HepG2 (cell line): Measurements from ENCODE around the gene SNRNP200. TPM values are rescaled to one million over a fixed set of nuclear protein-coding genes. Genes with fewer than 3 reads are reported as not detected.

ENCODE experiments used
- EZH2 ChIP-seq: conservative IDR thresholded peaks from 2 replicates; pipeline ENCODE4 v1.6.1; 2012; ENCODE audit warnings: mild to moderate bottlenecking, low read depth, low read length, moderate library complexity
- IKZF4 ChIP-seq: sonication (generic); formaldehyde crosslinking; IDR thresholded peaks from 2 replicates; pipeline ENCODE4 v1.5.1; 2020; ENCODE audit warnings: borderline replicate concordance, mild to moderate bottlenecking, low read depth, missing genetic modification reagents; ENCODE audit errors: not compliant biosample characterization
- PAF1 ChIP-seq: IDR thresholded peaks from 2 replicates; pipeline ENCODE4 v1.6.1; 2016; ENCODE audit warnings: missing genetic modification reagents, missing compliant biosample characterization
- POLR2AphosphoS2 ChIP-seq: IDR thresholded peaks from 2 replicates; pipeline ENCODE4 v1.6.1; 2011; ENCODE audit warnings: low read depth, low read length, improper control_type of control experiment
- TOPORS ChIP-seq: sonication (generic); formaldehyde crosslinking; IDR thresholded peaks from 2 replicates; pipeline ENCODE4 v1.8.0; 2023; ENCODE audit warnings: mild to moderate bottlenecking, missing genetic modification reagents
- ZNF841 ChIP-seq: sonication (generic); formaldehyde crosslinking; IDR thresholded peaks from 2 replicates; pipeline ENCODE4 v1.8.1; 2023; ENCODE audit warnings: missing genetic modification reagents, borderline replicate concordance
- ZSCAN31 ChIP-seq: sonication (generic); formaldehyde crosslinking; IDR thresholded peaks from 2 replicates; pipeline ENCODE4 v1.5.0; 2020; ENCODE audit warnings: low read depth, mild to moderate bottlenecking, missing genetic modification reagents
- polyA plus RNA-seq, 8 experiments: library from polyadenylated mRNA; depleted of rRNA in 3 of 8; stranded (reverse) in 7 of 8; unstranded in 1 of 8; fragments of >200 nt; fragmentation: Illumina TruSeq in 4 of 8; extraction: Trizol in 4 of 8; gene quantifications; 2 replicates each; pipeline versions ENCODE4 v1.2.1 to v1.2.3, GENCODE V29; 2011 to 2016; ENCODE audit warnings: low read depth in 4 of 8, missing spikeins in 1 of 8, mixed read lengths in 1 of 8; ENCODE audit not compliant: insufficient read depth in 1 of 8
- total RNA-seq, 5 experiments: library from RNA; depleted of rRNA; stranded (reverse); fragments of >200 nt; fragmentation: Illumina TruSeq; extraction: Trizol; gene quantifications; 2 replicates each; pipeline ENCODE4 v1.2.3, GENCODE V29; 2016; ENCODE audit warnings: low read depth in 1 of 5
- TF ChIP-seq, protein P1 (sequence below): sonication (generic); formaldehyde crosslinking; IDR thresholded peaks from 2 replicates; pipeline ENCODE4 v1.4.0; 2020; ENCODE audit warnings: missing genetic modification reagents, borderline replicate concordance
- TF ChIP-seq, protein P2 (sequence below): sonication (generic); formaldehyde crosslinking; IDR thresholded peaks from 2 replicates; pipeline ENCODE4 v1.4.0; 2020; ENCODE audit warnings: missing genetic modification reagents
- TF ChIP-seq, protein P3 (sequence below): IDR thresholded peaks from 2 replicates; pipeline ENCODE4 v1.6.1; 2016; ENCODE audit warnings: low read depth
- TF ChIP-seq, protein P4 (sequence below): sonication (generic); formaldehyde crosslinking; IDR thresholded peaks from 2 replicates; pipeline ENCODE4 v1.8.0; 2022; ENCODE audit warnings: mild to moderate bottlenecking, missing genetic modification reagents, moderate library complexity
- TF ChIP-seq, protein P5 (sequence below): sonication (generic); formaldehyde crosslinking; IDR thresholded peaks from 2 replicates; pipeline ENCODE4 v1.4.0; 2020; ENCODE audit warnings: missing genetic modification reagents
- TF ChIP-seq, protein P6 (sequence below): sonication (generic); formaldehyde crosslinking; IDR thresholded peaks from 2 replicates; pipeline ENCODE4 v1.4.0; 2020; ENCODE audit warnings: missing genetic modification reagents
- TF ChIP-seq, protein P7 (sequence below): sonication (generic); formaldehyde crosslinking; IDR thresholded peaks from 2 replicates; pipeline ENCODE4 v1.4.0; 2020; ENCODE audit warnings: missing genetic modification reagents
- TF ChIP-seq, protein P8 (sequence below): sonication (generic); formaldehyde crosslinking; IDR thresholded peaks from 2 replicates; pipeline ENCODE4 v1.5.0; 2020; ENCODE audit warnings: missing genetic modification reagents

The SNRNP200 gene
- total and polyA plus RNA-seq, 2 of the 13 experiments (the other 11 are each of a cell fraction or from before 2014, with no cell fraction given) = 99.0 to 232 TPM

DNA sequence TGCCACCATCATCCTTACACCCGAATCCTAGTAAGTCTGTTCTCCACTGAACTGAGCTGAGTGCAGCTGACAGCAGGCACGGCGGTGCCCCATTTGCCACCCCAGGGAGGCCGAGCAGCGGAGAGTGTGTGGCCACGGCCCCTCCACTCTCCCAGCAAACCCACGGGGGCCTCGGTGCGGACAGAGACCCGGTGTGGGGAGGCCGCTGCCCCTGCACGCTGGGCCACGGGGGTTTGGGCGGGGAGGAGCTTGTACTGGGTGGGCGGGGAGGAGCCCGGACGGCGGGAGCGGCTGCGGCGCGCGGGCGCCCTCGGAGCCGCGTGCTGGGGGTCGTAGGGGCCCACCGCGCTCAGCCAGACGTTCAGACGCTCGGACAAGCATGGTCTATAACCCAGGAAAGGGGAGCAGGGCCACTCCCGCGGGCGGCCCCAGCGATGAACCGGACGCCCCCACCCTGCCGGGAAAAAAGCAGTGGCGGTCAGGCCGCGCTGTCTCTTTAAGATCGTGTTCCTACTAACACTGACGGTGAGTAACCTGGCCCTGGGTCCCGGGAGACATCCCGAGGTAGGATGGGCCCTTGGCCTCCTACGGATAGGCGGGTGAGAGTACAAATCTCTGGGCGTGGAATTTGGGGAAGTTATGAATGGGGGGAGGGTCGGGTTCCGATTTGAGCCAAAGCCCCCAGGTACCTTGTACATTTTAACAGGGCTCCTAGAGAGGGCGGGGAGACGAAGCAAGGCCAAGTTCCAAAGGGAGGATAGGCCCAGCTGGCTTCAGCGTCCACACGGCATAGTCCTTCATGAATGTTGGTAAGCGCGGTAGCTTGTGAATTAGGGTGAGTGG lies 19.9 kb upstream of the SNRNP200 start, which contains the start of gene ITPRIPL1 (continued):
- TF ChIP-seq, protein P1, sequence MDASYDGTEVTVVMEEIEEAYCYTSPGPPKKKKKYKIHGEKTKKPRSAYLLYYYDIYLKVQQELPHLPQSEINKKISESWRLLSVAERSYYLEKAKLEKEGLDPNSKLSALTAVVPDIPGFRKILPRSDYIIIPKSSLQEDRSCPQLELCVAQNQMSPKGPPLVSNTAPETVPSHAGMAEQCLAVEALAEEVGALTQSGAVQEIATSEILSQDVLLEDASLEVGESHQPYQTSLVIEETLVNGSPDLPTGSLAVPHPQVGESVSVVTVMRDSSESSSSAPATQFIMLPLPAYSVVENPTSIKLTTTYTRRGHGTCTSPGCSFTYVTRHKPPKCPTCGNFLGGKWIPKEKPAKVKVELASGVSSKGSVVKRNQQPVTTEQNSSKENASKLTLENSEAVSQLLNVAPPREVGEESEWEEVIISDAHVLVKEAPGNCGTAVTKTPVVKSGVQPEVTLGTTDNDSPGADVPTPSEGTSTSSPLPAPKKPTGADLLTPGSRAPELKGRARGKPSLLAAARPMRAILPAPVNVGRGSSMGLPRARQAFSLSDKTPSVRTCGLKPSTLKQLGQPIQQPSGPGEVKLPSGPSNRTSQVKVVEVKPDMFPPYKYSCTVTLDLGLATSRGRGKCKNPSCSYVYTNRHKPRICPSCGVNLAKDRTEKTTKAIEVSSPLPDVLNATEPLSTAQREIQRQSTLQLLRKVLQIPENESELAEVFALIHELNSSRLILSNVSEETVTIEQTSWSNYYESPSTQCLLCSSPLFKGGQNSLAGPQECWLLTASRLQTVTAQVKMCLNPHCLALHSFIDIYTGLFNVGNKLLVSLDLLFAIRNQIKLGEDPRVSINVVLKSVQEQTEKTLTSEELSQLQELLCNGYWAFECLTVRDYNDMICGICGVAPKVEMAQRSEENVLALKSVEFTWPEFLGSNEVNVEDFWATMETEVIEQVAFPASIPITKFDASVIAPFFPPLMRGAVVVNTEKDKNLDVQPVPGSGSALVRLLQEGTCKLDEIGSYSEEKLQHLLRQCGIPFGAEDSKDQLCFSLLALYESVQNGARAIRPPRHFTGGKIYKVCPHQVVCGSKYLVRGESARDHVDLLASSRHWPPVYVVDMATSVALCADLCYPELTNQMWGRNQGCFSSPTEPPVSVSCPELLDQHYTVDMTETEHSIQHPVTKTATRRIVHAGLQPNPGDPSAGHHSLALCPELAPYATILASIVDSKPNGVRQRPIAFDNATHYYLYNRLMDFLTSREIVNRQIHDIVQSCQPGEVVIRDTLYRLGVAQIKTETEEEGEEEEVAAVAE = 0 out of 2 replicates have a peak, but pooled peaks have one; percentile 31
- TF ChIP-seq ZSCAN31 (CRISPR knock-in tag) (0 out of 2 replicates have a peak, but pooled peaks have one; percentile 4), POLR2AphosphoS2 (no peak), ZNF841 (CRISPR knock-in tag) (no peak), TOPORS (0 out of 2 replicates have a peak, but pooled peaks have one; percentile 42), PAF1 (CRISPR knock-in tag) (no peak), IKZF4 (CRISPR knock-in tag) (peak; percentile 30), EZH2 (no peak)
- TF ChIP-seq, protein P2, sequence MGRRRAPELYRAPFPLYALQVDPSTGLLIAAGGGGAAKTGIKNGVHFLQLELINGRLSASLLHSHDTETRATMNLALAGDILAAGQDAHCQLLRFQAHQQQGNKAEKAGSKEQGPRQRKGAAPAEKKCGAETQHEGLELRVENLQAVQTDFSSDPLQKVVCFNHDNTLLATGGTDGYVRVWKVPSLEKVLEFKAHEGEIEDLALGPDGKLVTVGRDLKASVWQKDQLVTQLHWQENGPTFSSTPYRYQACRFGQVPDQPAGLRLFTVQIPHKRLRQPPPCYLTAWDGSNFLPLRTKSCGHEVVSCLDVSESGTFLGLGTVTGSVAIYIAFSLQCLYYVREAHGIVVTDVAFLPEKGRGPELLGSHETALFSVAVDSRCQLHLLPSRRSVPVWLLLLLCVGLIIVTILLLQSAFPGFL (CRISPR knock-in tag) = no peak
- TF ChIP-seq, protein P3, sequence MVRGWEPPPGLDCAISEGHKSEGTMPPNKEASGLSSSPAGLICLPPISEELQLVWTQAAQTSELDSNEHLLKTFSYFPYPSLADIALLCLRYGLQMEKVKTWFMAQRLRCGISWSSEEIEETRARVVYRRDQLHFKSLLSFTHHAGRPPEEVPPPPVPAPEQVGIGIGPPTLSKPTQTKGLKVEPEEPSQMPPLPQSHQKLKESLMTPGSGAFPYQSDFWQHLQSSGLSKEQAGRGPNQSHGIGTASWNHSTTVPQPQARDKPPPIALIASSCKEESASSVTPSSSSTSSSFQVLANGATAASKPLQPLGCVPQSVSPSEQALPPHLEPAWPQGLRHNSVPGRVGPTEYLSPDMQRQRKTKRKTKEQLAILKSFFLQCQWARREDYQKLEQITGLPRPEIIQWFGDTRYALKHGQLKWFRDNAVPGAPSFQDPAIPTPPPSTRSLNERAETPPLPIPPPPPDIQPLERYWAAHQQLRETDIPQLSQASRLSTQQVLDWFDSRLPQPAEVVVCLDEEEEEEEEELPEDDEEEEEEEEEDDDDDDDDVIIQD (CRISPR knock-in tag) = no peak
- TF ChIP-seq, protein P4, sequence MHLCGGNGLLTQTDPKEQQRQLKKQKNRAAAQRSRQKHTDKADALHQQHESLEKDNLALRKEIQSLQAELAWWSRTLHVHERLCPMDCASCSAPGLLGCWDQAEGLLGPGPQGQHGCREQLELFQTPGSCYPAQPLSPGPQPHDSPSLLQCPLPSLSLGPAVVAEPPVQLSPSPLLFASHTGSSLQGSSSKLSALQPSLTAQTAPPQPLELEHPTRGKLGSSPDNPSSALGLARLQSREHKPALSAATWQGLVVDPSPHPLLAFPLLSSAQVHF (CRISPR knock-in tag) = no peak
- TF ChIP-seq, protein P5, sequence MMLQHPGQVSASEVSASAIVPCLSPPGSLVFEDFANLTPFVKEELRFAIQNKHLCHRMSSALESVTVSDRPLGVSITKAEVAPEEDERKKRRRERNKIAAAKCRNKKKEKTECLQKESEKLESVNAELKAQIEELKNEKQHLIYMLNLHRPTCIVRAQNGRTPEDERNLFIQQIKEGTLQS = no peak
- TF ChIP-seq, protein P6, sequence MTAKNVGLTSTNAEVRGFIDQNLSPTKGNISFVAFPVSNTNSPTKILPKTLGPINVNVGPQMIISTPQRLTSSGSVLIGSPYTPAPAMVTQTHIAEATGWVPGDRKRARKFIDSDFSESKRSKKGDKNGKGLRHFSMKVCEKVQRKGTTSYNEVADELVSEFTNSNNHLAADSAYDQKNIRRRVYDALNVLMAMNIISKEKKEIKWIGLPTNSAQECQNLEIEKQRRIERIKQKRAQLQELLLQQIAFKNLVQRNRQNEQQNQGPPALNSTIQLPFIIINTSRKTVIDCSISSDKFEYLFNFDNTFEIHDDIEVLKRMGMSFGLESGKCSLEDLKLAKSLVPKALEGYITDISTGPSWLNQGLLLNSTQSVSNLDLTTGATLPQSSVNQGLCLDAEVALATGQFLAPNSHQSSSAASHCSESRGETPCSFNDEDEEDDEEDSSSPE (CRISPR knock-in tag) = peak; percentile 81
- TF ChIP-seq, protein P7, sequence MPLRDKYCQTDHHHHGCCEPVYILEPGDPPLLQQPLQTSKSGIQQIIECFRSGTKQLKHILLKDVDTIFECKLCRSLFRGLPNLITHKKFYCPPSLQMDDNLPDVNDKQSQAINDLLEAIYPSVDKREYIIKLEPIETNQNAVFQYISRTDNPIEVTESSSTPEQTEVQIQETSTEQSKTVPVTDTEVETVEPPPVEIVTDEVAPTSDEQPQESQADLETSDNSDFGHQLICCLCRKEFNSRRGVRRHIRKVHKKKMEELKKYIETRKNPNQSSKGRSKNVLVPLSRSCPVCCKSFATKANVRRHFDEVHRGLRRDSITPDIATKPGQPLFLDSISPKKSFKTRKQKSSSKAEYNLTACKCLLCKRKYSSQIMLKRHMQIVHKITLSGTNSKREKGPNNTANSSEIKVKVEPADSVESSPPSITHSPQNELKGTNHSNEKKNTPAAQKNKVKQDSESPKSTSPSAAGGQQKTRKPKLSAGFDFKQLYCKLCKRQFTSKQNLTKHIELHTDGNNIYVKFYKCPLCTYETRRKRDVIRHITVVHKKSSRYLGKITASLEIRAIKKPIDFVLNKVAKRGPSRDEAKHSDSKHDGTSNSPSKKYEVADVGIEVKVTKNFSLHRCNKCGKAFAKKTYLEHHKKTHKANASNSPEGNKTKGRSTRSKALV = peak; percentile 68; the same call in 1 of the 2 replicates
- TF ChIP-seq, protein P8, sequence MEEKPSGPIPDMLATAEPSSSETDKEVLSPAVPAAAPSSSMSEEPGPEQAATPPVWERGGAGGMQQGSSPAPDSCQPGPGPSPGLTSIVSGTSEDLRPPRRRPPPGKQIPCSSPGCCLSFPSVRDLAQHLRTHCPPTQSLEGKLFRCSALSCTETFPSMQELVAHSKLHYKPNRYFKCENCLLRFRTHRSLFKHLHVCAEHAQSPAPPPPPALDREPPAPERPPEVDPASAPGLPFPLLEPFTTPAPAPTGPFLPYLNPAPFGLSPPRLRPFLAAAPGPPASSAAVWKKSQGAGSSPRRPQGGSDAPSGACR (CRISPR knock-in tag) = no peak
